GM08714 (cell line): ENCODE data around the gene ACSM6.
A peak's percentile ranks its signal among the peaks of the same experiment; 100 is the strongest.
"Not testable (repeated sequence)": the region's sequence is repeated elsewhere in the genome, so short reads cannot be mapped to it uniquely, and the experiment has no call there.

Experiments
- H3K4me3 ChIP-seq: fragments of 200-500 bp; sonication (Bioruptor generic); 2 replicates; pipeline ENCODE4 v1.5.1; 2014; ENCODE audit warnings: mild to moderate bottlenecking, low read length, inconsistent platforms
- ZNF274 ChIP-seq: IDR thresholded peaks from 2 replicates; pipeline ENCODE4 v1.6.1; 2012; ENCODE audit warnings: mild to moderate bottlenecking, low read depth, low read length

Gene ACSM6

GRCh38 chr10:95201736-95202135 lies 7.7 kb downstream of the ACSM6 start:
- H3K4me3 ChIP-seq, result no peak overlapping the region
- TF ChIP-seq ZNF274, result no peak

- not testable (repeated sequence) for H3K4me3 ChIP-seq
These were observed 8.8 kb downstream of the ACSM6 start for GRCh38 chr10:95202865-95203264.

DNA sequence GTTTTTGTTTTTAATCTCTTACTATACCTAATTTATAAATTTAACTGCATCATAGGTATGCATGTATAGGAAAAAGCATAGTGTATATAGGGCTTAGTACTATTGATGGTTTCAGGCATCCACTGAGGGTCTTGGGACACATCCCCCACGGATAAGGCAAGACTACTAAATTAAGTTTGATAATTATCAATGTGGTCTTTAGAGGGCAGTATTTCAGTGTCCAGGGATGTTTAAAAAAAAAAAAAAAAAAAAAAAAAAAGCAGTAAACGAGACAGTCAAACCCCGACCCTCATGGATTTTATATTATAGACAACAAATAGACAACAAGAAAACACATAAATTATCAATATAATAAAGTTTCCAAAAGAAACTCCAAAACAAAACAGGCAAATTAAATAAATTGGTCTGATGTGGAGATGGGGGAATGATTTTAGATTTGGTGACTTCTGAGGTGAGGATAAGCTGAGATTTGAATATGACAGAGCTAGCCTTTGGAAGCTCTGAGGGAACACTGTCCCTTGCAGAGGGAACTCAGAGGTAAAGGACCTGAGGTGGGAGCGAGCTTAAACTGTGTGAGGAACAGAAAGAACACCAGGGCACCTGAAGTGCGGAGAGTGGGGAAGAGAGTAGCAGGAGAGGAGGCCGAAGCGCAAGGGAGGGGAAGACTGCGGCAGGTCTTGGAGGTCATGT lies 14.8 kb downstream of the ACSM6 start:
- TF ChIP-seq ZNF274, result no peak

GRCh38 chr10:95209509-95210127 lies 15.6 kb downstream of the ACSM6 start:
- no peak for TF ChIP-seq ZNF274

More for the DNA sequence above, 14.8 kb downstream of the ACSM6 start:
- no peak overlapping the region for H3K4me3 ChIP-seq

DNA sequence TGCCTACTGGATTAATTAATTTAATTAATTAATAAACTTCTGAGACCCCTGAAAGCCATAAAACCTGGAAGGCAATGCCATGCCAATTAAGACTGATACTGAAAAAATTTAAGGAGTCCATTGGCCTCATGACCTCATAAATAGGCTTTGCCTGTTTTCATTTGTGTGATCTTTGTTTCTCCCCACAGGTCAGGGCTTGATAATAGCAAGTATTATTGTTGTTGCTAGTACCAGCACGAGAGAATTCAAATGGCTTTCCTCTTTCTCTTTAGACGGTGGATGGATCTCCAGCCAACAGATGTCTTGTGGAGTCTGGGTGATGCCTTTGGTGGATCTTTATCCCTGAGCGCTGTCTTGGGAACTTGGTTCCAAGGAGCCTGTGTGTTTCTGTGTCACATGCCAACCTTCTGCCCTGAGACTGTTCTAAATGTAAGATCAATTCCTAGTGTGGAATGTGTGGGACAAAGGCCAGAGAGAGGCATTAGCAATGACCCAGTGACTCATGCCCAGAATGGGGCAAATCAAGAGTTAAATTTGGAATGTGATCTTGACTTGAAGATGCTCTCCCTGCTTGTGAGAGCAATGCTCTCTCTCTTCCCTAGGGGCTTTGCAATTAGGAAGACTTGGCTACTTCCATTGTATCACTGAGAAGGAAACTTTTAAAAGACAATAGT lies 17.7 kb downstream of the ACSM6 start:
- no peak for TF ChIP-seq ZNF274

More at GRCh38 chr10:95209509-95210127, 15.6 kb downstream of the ACSM6 start:
- no peak overlapping the region for H3K4me3 ChIP-seq

DNA sequence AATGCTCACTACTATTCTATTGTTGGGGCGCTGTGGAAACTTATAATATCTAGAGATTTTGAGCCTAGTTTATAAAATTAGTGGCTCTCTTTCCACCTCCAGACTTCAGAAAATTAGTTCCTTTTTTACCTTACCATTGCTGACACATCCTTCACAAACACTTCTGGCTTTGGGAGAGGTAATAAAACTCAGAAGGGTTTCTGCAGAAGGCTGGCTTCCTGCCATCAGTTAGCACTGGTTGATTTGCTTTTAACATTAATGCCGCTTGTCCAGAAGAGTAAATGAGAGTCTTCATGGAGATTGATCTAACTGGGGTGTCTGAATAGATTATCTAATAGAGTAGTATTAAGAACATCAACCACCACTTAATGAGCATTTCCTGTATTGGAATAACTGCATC lies 20.3 kb downstream of the ACSM6 start:
- H3K4me3 ChIP-seq, result no peak overlapping the region

More for the DNA sequence above, 17.7 kb downstream of the ACSM6 start:
- no peak overlapping the region for H3K4me3 ChIP-seq

DNA sequence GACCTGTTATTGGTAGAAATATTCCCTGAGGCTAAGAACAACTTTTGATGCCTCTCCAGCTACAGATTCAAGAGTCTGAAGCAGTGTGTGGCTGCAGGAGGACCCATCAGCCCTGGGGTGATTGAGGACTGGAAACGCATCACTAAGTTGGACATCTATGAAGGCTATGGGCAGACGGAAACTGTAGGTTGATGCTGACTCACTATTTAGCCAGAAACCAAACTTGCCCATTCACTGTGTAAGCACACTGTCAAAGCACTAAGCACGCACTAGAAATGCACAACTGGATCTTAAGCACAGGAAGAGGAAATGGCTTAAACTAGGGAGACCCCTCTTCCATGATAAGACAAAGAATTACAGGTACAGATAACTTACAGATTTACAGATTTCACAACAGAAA lies 20.8 kb downstream of the ACSM6 start:
- H3K4me3 ChIP-seq, result no peak overlapping the region
- TF ChIP-seq ZNF274, result no peak

More for the DNA sequence above, 20.3 kb downstream of the ACSM6 start:
- TF ChIP-seq ZNF274, result no peak

- H3K4me3 ChIP-seq, result no peak overlapping the region
- no peak for TF ChIP-seq ZNF274
These were observed 23.4 kb downstream of the ACSM6 start for GRCh38 chr10:95217476-95217875.

- TF ChIP-seq ZNF274, result no peak
- no peak overlapping the region for H3K4me3 ChIP-seq
These were observed 26.5 kb downstream of the ACSM6 start for GRCh38 chr10:95220539-95220938.

DNA sequence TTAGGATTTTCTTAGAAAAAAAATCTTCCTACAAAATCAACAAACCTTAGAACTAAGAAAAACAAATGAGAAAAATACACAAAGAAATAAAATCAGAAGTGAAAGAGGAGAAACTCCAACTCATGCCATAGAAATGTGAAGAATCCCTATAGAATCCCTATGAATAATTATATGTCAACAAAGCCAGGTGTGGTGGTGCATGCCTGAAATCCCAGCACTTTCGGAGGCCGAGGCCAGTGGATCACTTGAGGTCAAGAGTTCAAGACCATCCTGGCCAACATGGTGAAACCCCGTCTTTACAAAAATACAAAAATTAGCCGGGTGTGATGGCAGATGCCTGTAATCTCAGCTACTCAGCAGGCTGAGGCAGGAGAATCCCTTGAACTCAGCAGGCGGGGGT lies 27.1 kb downstream of the ACSM6 start:
- TF ChIP-seq ZNF274, result no peak
- no peak overlapping the region for H3K4me3 ChIP-seq

- no peak for TF ChIP-seq ZNF274
- no peak overlapping the region for H3K4me3 ChIP-seq
These were observed 31.1 kb downstream of the ACSM6 start for GRCh38 chr10:95225136-95225535.

- H3K4me3 ChIP-seq, result not testable (repeated sequence)
These were observed 35.1 kb downstream of the ACSM6 start for GRCh38 chr10:95228934-95229723.

GRCh38 chr10:95229724-95230627 lies 35.9 kb downstream of the ACSM6 start:
- peak overlapping the region; percentile 15; the same call in 1 of the 2 replicates for H3K4me3 ChIP-seq
- no peak for TF ChIP-seq ZNF274

- peak overlapping the region; percentile 15; the same call in 1 of the 2 replicates for H3K4me3 ChIP-seq
These were observed 36.9 kb downstream of the ACSM6 start for GRCh38 chr10:95230677-95231586.
